H1 (cell line): ENCODE data around the gene SLMAP. TPM values are rescaled to one million over a fixed set of nuclear protein-coding genes. Genes with fewer than 3 reads are reported as not detected.

ENCODE experiments used
- CTCF ChIA-PET: fragments of 300-600 bp; sonication (Branson Sonifier 250); formaldehyde crosslinking; loops from one replicate; lab custom pipeline; 2021; ENCODE audit not compliant: partially characterized antibody; lab: Charles Lee
- POLR2A ChIA-PET: fragments of 300-600 bp; sonication (Branson Sonifier 250); formaldehyde crosslinking; loops from one replicate; lab custom pipeline; 2021; ENCODE audit warnings: inconsistent platforms; ENCODE audit not compliant: partially characterized antibody; lab: Charles Lee
- DNase-seq, 2 experiments: peaks; one replicate each; pipeline versions ENCODE4 v3.0.0 to v3.0.0-alpha.2; 2010 to 2022; ENCODE audit warnings: low spot score in 2 of 2, low read depth in 1 of 2, mixed read lengths in 1 of 2
- FAIRE-seq: peaks from 2 replicates; lab custom pipeline; 2011; peaks lifted over from hg19 to GRCh38; lab: Jason Lieb, UNC
- H2AFZ ChIP-seq: 2 replicates; pipeline ENCODE4 v1.8.1; 2012; ENCODE audit warnings: low read length, inconsistent platforms
- H2AK5ac ChIP-seq: 2 replicates; pipeline ENCODE4 v1.6.1; 2013; ENCODE audit warnings: low read depth, low read length
- H2BK120ac ChIP-seq: replicated peaks from 2 replicates; pipeline ENCODE3; 2013; ENCODE audit warnings: low read depth, low read length, inconsistent platforms
- H2BK12ac ChIP-seq: 2 replicates; pipeline ENCODE4 v1.6.1; 2013; ENCODE audit warnings: low read depth, low read length
- H2BK15ac ChIP-seq: 2 replicates; pipeline ENCODE4 v1.6.1; 2013; ENCODE audit warnings: low read length
- H2BK20ac ChIP-seq: 2 replicates; pipeline ENCODE4 v1.6.1; 2013; ENCODE audit warnings: low read length
- H2BK5ac ChIP-seq: 2 replicates; pipeline ENCODE4 v1.6.1; 2013; ENCODE audit warnings: low read depth, low read length
- H3K14ac ChIP-seq: 2 replicates; pipeline ENCODE4 v1.6.1; 2013; ENCODE audit warnings: inconsistent platforms; ENCODE audit not compliant: insufficient read length
- H3K18ac ChIP-seq: 2 replicates; pipeline ENCODE4 v1.6.1; 2013; ENCODE audit warnings: low read length; ENCODE audit errors: extremely low read depth
- H3K23ac ChIP-seq: 2 replicates; pipeline ENCODE4 v1.6.1; 2013; ENCODE audit warnings: inconsistent platforms; ENCODE audit not compliant: insufficient read length
- H3K23me2 ChIP-seq: 2 replicates; pipeline ENCODE4 v1.6.1; 2013; ENCODE audit warnings: low read depth, low read length
- H3K27ac ChIP-seq: 2 replicates; pipeline ENCODE4 v1.6.1; 2011; ENCODE audit warnings: low read depth, low read length, inconsistent platforms
- H3K27me3 ChIP-seq, 4 experiments: replicated peaks in 1 of 4; 1 replicate in 1 of 4; 2 replicates in 3 of 4; pipeline versions ENCODE4 v1.6.1 to v1.8.1; 2011 to 2013; ENCODE audit warnings: low read length in 3 of 4, mild to moderate bottlenecking in 3 of 4, inconsistent platforms in 2 of 4, mixed read lengths in 2 of 4, moderate library complexity in 1 of 4; ENCODE audit not compliant: control insufficient read depth in 3 of 4, insufficient read depth in 3 of 4; ENCODE audit errors: extremely low read depth in 1 of 4
- H3K36me3 ChIP-seq, 4 experiments: 2 replicates each; pipeline versions ENCODE4 v1.6.1 to v1.8.1; 2011 to 2013; ENCODE audit warnings: mild to moderate bottlenecking in 4 of 4, low read length in 3 of 4, moderate library complexity in 2 of 4, control low read depth in 1 of 4, inconsistent platforms in 1 of 4; ENCODE audit not compliant: insufficient read depth in 4 of 4, control insufficient read depth in 2 of 4
- H3K4ac ChIP-seq: replicated peaks from 2 replicates; pipeline ENCODE3; 2013; ENCODE audit warnings: low read length, low read depth, mixed read lengths, inconsistent platforms; ENCODE audit not compliant: insufficient read length
- H3K4me1 ChIP-seq, 4 experiments: replicated peaks in 1 of 4; 1 replicate in 1 of 4; 2 replicates in 3 of 4; pipeline versions ENCODE4 v1.6.1 to v1.8.1; 2011 to 2013; ENCODE audit warnings: low read length in 3 of 4, inconsistent platforms in 2 of 4, mixed read lengths in 1 of 4; ENCODE audit not compliant: insufficient read depth in 4 of 4, control insufficient read depth in 3 of 4
- H3K4me2 ChIP-seq, 2 experiments: 2 replicates each; pipeline versions ENCODE4 v1.6.1 to v1.8.1; 2011 to 2013; ENCODE audit warnings: low read depth in 2 of 2, low read length in 2 of 2, control low read depth in 1 of 2, inconsistent platforms in 1 of 2, mild to moderate bottlenecking in 1 of 2; ENCODE audit not compliant: insufficient read depth in 1 of 2
- H3K4me3 ChIP-seq, 4 experiments: fragments of 200-600, 300-600 bp in 1 of 4; sonication (generic), shearing (Covaris generic), sonication (Bioruptor Twin) in 1 of 4; 2 replicates each; pipeline versions ENCODE4 v1.5.1 to v1.8.1; 2011 to 2016; ENCODE audit warnings: low read length in 4 of 4, low read depth in 3 of 4, control low read depth in 2 of 4, inconsistent platforms in 2 of 4, mild to moderate bottlenecking in 2 of 4, mixed read lengths in 1 of 4, moderate library complexity in 1 of 4; ENCODE audit not compliant: insufficient read depth in 2 of 4; ENCODE audit errors: extremely low read depth in 1 of 4
- H3K56ac ChIP-seq: replicated peaks from 2 replicates; pipeline ENCODE3; 2013; ENCODE audit warnings: low read depth, mild to moderate bottlenecking, mixed read lengths, low read length, inconsistent platforms; ENCODE audit not compliant: insufficient read length
- H3K79me1 ChIP-seq: 2 replicates; pipeline ENCODE4 v1.6.1; 2013; ENCODE audit warnings: low read depth, low read length, control low read depth
- H3K79me2 ChIP-seq, 2 experiments: 2 replicates each; pipeline versions ENCODE4 v1.6.1 to v1.8.1; 2012 to 2013; ENCODE audit warnings: low read length in 2 of 2, mild to moderate bottlenecking in 2 of 2, inconsistent platforms in 1 of 2; ENCODE audit not compliant: insufficient read depth in 2 of 2, control insufficient read depth in 1 of 2
- H3K9ac ChIP-seq, 4 experiments: replicated peaks in 1 of 4; 1 replicate in 1 of 4; 2 replicates in 3 of 4; pipeline versions ENCODE4 v1.6.1 to v1.8.1; 2011 to 2013; ENCODE audit warnings: low read depth in 3 of 4, low read length in 3 of 4, control low read depth in 2 of 4, mild to moderate bottlenecking in 2 of 4, moderate library complexity in 2 of 4, inconsistent platforms in 1 of 4; ENCODE audit errors: extremely low read depth in 1 of 4
- H3K9me3 ChIP-seq, 2 experiments: 2 replicates each; pipeline versions ENCODE4 v1.6.1 to v1.8.1; 2012 to 2013; ENCODE audit warnings: mild to moderate bottlenecking in 2 of 2, moderate library complexity in 2 of 2, control low read depth in 1 of 2, inconsistent platforms in 1 of 2, low read depth in 1 of 2, low read length in 1 of 2, mixed read lengths in 1 of 2; ENCODE audit not compliant: insufficient read depth in 2 of 2
- H4K20me1 ChIP-seq, 2 experiments: replicated peaks in 1 of 2; 2 replicates each; pipeline versions ENCODE3 to v1.8.1; 2011 to 2013; ENCODE audit warnings: inconsistent platforms in 2 of 2, low read length in 2 of 2, mild to moderate bottlenecking in 1 of 2; ENCODE audit not compliant: insufficient read depth in 2 of 2, control insufficient read depth in 1 of 2
- H4K5ac ChIP-seq: 2 replicates; pipeline ENCODE4 v1.6.1; 2013; ENCODE audit warnings: low read length, low read depth, mixed read lengths, inconsistent platforms; ENCODE audit not compliant: insufficient read length
- H4K8ac ChIP-seq: 2 replicates; pipeline ENCODE4 v1.8.0; 2013; ENCODE audit warnings: mild to moderate bottlenecking, moderate library complexity, low read length, inconsistent platforms; ENCODE audit not compliant: insufficient read depth; ENCODE audit errors: extremely low read depth
- H4K91ac ChIP-seq: replicated peaks from 2 replicates; pipeline ENCODE3; 2013; ENCODE audit warnings: low read length, mixed read lengths, inconsistent platforms; ENCODE audit not compliant: insufficient read length
- E2F6 ChIP-seq: IDR thresholded peaks from 2 replicates; pipeline ENCODE4 v1.6.1; 2012; ENCODE audit warnings: inconsistent platforms
- SIRT6 ChIP-seq: IDR thresholded peaks from one replicate; pipeline ENCODE4 v1.7.1; 2012; ENCODE audit warnings: low read length, inconsistent platforms
- SP2 ChIP-seq: IDR thresholded peaks from 2 replicates; pipeline ENCODE4 v1.6.1; 2012; ENCODE audit warnings: mild to moderate bottlenecking, low read length, inconsistent platforms
- SRF ChIP-seq: IDR thresholded peaks from 2 replicates; pipeline ENCODE4 v1.6.1; 2011; ENCODE audit warnings: mild to moderate bottlenecking, low read depth, low read length, moderate library complexity
- WGBS, 2 experiments: shearing (Covaris generic) in 1 of 2; methylation state at CpG; one replicate each; pipeline versions ENCODE4 v1.1.6 to v1.1.7; 2013 to 2015; ENCODE audit warnings: low lambda C conversion rate in 2 of 2, mixed read lengths in 2 of 2, inconsistent platforms in 1 of 2, low coverage in 1 of 2, missing lambda C conversion rate in 1 of 2; ENCODE audit not compliant: insufficient replicate concordance in 2 of 2, insufficient coverage in 1 of 2, insufficient read length in 1 of 2; ENCODE audit errors: extremely low coverage in 1 of 2, missing lambda C conversion rate in 1 of 2; 5-methylcytosine and 5-hydroxymethylcytosine counted together
- polyA plus RNA-seq, 7 experiments: library from polyadenylated mRNA; depleted of rRNA in 3 of 7; stranded (reverse) in 5 of 7; unstranded in 2 of 7; fragments of >200 nt in 5 of 7; fragments of 200-250 nt in 2 of 7; gene quantifications; 1 replicate in 5 of 7; 2 replicates in 1 of 7; 4 replicates in 1 of 7; pipeline versions ENCODE4 v1.2.1 to v1.2.3, GENCODE V29; 2011 to 2013; ENCODE audit warnings: missing spikeins in 2 of 7, mixed read lengths in 2 of 7
- total RNA-seq: library from RNA; stranded (reverse); fragmentation: NEBNext Ultra II Directional; extraction: Animal tissue kit (Norgen Biotek cat#: 25700); gene quantifications from 2 replicates; pipeline ENCODE4 v1.2.1, GENCODE V29; 2021

SLMAP gene
- total and polyA plus RNA-seq, 2 of the 8 experiments (the other 6 are each of a cell fraction or from before 2014, with no cell fraction given) = 13.6 to 70.4 TPM

- Histone ChIP-seq H3K56ac (no peak overlapping the region), H4K8ac (no peak overlapping the region), H2AK5ac (no peak overlapping the region), H3K9me3 (no peaks in the 10 kb centered on the region), H2AFZ (no peak overlapping the region), H3K4me1 (no peaks in the 10 kb centered on the region), H4K5ac (no peak overlapping the region), H3K14ac (no peak overlapping the region), H3K23me2 (no peaks in the 10 kb centered on the region), H3K27me3 (no peaks in the 10 kb centered on the region), H2BK20ac (no peak overlapping the region), H3K36me3 (peaks cover 0 to 5% (median 2%) of the 10 kb centered on the region in 4 experiments; a peak in 3 of 8 replicates), H3K4ac (no peak overlapping the region), H2BK5ac (no peak overlapping the region), H2BK120ac (no peak overlapping the region), H3K79me1 (no peaks in the 10 kb centered on the region), H3K23ac (no peak overlapping the region), H2BK15ac (no peak overlapping the region), H3K79me2 (no peaks in the 10 kb centered on the region), H3K9ac (no peak overlapping the region), H3K18ac (no peak overlapping the region), H3K27ac (no peak overlapping the region), H3K4me2 (no peak overlapping the region), H4K20me1 (no peaks in the 10 kb centered on the region), H3K4me3 (no peak overlapping the region), H2BK12ac (no peak overlapping the region), H4K91ac (no peak overlapping the region)
- DNase-seq (no peak), FAIRE-seq (no peak)
- 92 to 100% methylated on average over 2 to 3 of the region's 3 CpGs for WGBS, 2 experiments
- TF ChIP-seq E2F6 = no peak
- TF ChIP-seq SIRT6 = no peak
- no peak for TF ChIP-seq SRF
- no peak for TF ChIP-seq SP2
- CTCF ChIA-PET = interaction anchor here (0.6 kb wide), 1 partner anchor 8 kb away, joined by 3 read pairs; no protein-coding TSS in a partner anchor
- POLR2A ChIA-PET = no interaction called here
Measured at GRCh38 chr3:57927916-57928315, 171.8 kb downstream of the SLMAP start.
